Activated naive CD4-positive, alpha-beta T cell treated with anti-CD3 and anti-CD28 coated beads, Interleukin-2, amount 50 U/mL, for 72 hours (primary cell): ENCODE measurements around the gene SLF2. TPM values are rescaled to one million over a fixed set of nuclear protein-coding genes. Genes with fewer than 3 reads are reported as not detected.

Experiments
- ATAC-seq, 2 donors: fragments of 150-1000 bp; cut with Tn5 transposase; 2 replicates each; pipeline ENCODE4 v1.10.0; 2021; ENCODE audit warnings: mild to moderate bottlenecking in 2 of 2, moderate library complexity in 2 of 2
- DNase-seq, 2 donors: peaks; one replicate each; pipeline ENCODE4 v3.0.0; 2021 to 2022; ENCODE audit warnings: low spot score in 2 of 2
- H3K27ac Mint-ChIP-seq, 2 donors: one replicate each; pipeline ENCODE4 v1.8.0; 2022; ENCODE audit warnings: mild to moderate bottlenecking in 2 of 2, mixed read lengths in 2 of 2
- H3K36me3 Mint-ChIP-seq, 2 donors: one replicate each; pipeline ENCODE4 v1.8.0; 2022; ENCODE audit warnings: mixed read lengths in 2 of 2
- H3K9me3 Mint-ChIP-seq, 2 donors: one replicate each; pipeline ENCODE4 v1.8.0; 2022; ENCODE audit warnings: mixed read lengths in 2 of 2
- total RNA-seq, 2 donors: library from RNA; stranded (reverse); gene quantifications; one replicate each; pipeline ENCODE4 v1.2.3, GENCODE V29; 2022

SLF2 gene
- total RNA-seq, 2 donors from 2014 or later = 34.8 to 67.1 TPM

- Mint-ChIP-seq H3K36me3 (no peaks in the 10 kb centered on the region), H3K9me3 (no peaks in the 10 kb centered on the region), H3K27ac (no peak overlapping the region)
- DNase-seq (peak in 1 of 2 donors; percentile 3), ATAC-seq (no peak)
Measured at GRCh38 chr10:100890141-100890672, 22.6 kb upstream of the SLF2 start.

- DNase-seq (peak in 1 of 2 donors; percentile 11), ATAC-seq (no peak)
- no peaks in the 10 kb centered on the region for H3K9me3 Mint-ChIP-seq
- H3K36me3 Mint-ChIP-seq = no peaks in the 10 kb centered on the region
- H3K27ac Mint-ChIP-seq = no peak overlapping the region
Measured at GRCh38 chr10:100890673-100891317, 22.0 kb upstream of the SLF2 start.

GRCh38 chr10:100894033-100894432 lies 18.7 kb upstream of the SLF2 start:
- Mint-ChIP-seq H3K36me3 (no peaks in the 10 kb centered on the region), H3K27ac (no peak overlapping the region), H3K9me3 (no peaks in the 10 kb centered on the region)
- ATAC-seq = no peak
- DNase-seq = no peak

GRCh38 chr10:100894589-100895294 lies 18.0 kb upstream of the SLF2 start:
- ATAC-seq (no peak), DNase-seq (no peak)
- Mint-ChIP-seq H3K27ac (no peak overlapping the region), H3K9me3 (no peaks in the 10 kb centered on the region), H3K36me3 (no peaks in the 10 kb centered on the region)

GRCh38 chr10:100895346-100895745 lies 17.4 kb upstream of the SLF2 start:
- Mint-ChIP-seq H3K27ac (no peak overlapping the region), H3K9me3 (no peaks in the 10 kb centered on the region), H3K36me3 (no peaks in the 10 kb centered on the region)
- DNase-seq = no peak
- ATAC-seq = no peak

- DNase-seq = no peak
- H3K9me3 Mint-ChIP-seq = no peaks in the 10 kb centered on the region
- no peaks in the 10 kb centered on the region for H3K36me3 Mint-ChIP-seq
- ATAC-seq = no peak
- H3K27ac Mint-ChIP-seq = no peak overlapping the region
Measured at GRCh38 chr10:100895896-100896295, 16.9 kb upstream of the SLF2 start.

GRCh38 chr10:100896876-100897461 lies 15.8 kb upstream of the SLF2 start:
- ATAC-seq = no peak
- Mint-ChIP-seq H3K27ac (no peak overlapping the region), H3K9me3 (no peaks in the 10 kb centered on the region), H3K36me3 (no peaks in the 10 kb centered on the region)
- DNase-seq = no peak

- H3K36me3 Mint-ChIP-seq = no peaks in the 10 kb centered on the region
- no peak overlapping the region for H3K27ac Mint-ChIP-seq
- DNase-seq = no peak
- H3K9me3 Mint-ChIP-seq = no peaks in the 10 kb centered on the region
- ATAC-seq = no peak
Measured at GRCh38 chr10:100897976-100898375, 14.8 kb upstream of the SLF2 start.

- ATAC-seq = no peak
- no peak overlapping the region for H3K27ac Mint-ChIP-seq
Measured at GRCh38 chr10:100899171-100899570, 13.6 kb upstream of the SLF2 start.

GRCh38 chr10:100901051-100901450 lies 11.7 kb upstream of the SLF2 start:
- DNase-seq (no peak), ATAC-seq (no peak)
- H3K9me3 Mint-ChIP-seq = no peaks in the 10 kb centered on the region
- no peaks in the 10 kb centered on the region for H3K36me3 Mint-ChIP-seq
- H3K27ac Mint-ChIP-seq = no peak overlapping the region

More at GRCh38 chr10:100899171-100899570, 13.6 kb upstream of the SLF2 start:
- no peak for DNase-seq
- Mint-ChIP-seq H3K9me3 (no peaks in the 10 kb centered on the region), H3K36me3 (no peaks in the 10 kb centered on the region)

- Mint-ChIP-seq H3K36me3 (no peaks in the 10 kb centered on the region), H3K27ac (no peak overlapping the region), H3K9me3 (no peaks in the 10 kb centered on the region)
- DNase-seq = no peak
- no peak for ATAC-seq
Measured at GRCh38 chr10:100902622-100903021, 10.1 kb upstream of the SLF2 start.

GRCh38 chr10:100904917-100905316 lies 7.8 kb upstream of the SLF2 start:
- no peaks in the 10 kb centered on the region for H3K36me3 Mint-ChIP-seq
- no peak for DNase-seq
- no peak overlapping the region for H3K27ac Mint-ChIP-seq
- H3K9me3 Mint-ChIP-seq = no peaks in the 10 kb centered on the region
- no peak for ATAC-seq

GRCh38 chr10:100907175-100907574 lies 5.6 kb upstream of the SLF2 start:
- no peaks in the 10 kb centered on the region for H3K9me3 Mint-ChIP-seq
- no peak for ATAC-seq
- no peaks in the 10 kb centered on the region for H3K36me3 Mint-ChIP-seq
- no peak overlapping the region for H3K27ac Mint-ChIP-seq
- no peak for DNase-seq

GRCh38 chr10:100907773-100908363 lies 4.9 kb upstream of the SLF2 start:
- ATAC-seq (no peak), DNase-seq (no peak)

GRCh38 chr10:100908378-100908777 lies 4.4 kb upstream of the SLF2 start:
- no peak for DNase-seq
- Mint-ChIP-seq H3K27ac (no peak overlapping the region), H3K36me3 (peaks cover 0 to 7% of the 10 kb centered on the region in 2 donors), H3K9me3 (no peaks in the 10 kb centered on the region)
- ATAC-seq = no peak

More at GRCh38 chr10:100907773-100908363, 4.9 kb upstream of the SLF2 start:
- H3K36me3 Mint-ChIP-seq = peaks cover 0 to 2% of the 10 kb centered on the region in 2 donors
- H3K9me3 Mint-ChIP-seq = no peaks in the 10 kb centered on the region
- no peak overlapping the region for H3K27ac Mint-ChIP-seq

- no peaks in the 10 kb centered on the region for H3K9me3 Mint-ChIP-seq
- ATAC-seq (no peak), DNase-seq (no peak)
- H3K27ac Mint-ChIP-seq = no peak overlapping the region
- peaks cover 0 to 16% of the 10 kb centered on the region in 2 donors for H3K36me3 Mint-ChIP-seq
Measured at GRCh38 chr10:100909501-100910263, 3.1 kb upstream of the SLF2 start.
